DND-41 (cell line): Measurements from ENCODE around the gene PRELID3B.

Experiments
- CTCF ChIP-seq: IDR thresholded peaks from 2 replicates; pipeline ENCODE4 v1.5.1; 2012; ENCODE audit warnings: borderline replicate concordance, low read length, moderate library complexity, mild to moderate bottlenecking; ENCODE audit not compliant: poor library complexity, severe bottlenecking; ENCODE audit errors: extremely low read depth
- EZH2 ChIP-seq: IDR thresholded peaks from 3 replicates; pipeline ENCODE4 v1.6.1; 2012; ENCODE audit warnings: borderline replicate concordance, low read depth, mild to moderate bottlenecking, moderate library complexity, low read length, inconsistent platforms; ENCODE audit not compliant: severe bottlenecking

- TF ChIP-seq CTCF, result no peak
- TF ChIP-seq EZH2, result no peak
Measured at GRCh38 chr20:59006864-59007664, 35.5 kb downstream of the PRELID3B start, which contains the start of gene CTSZ.
